K562 (cell line): ENCODE measurements around the gene RPLP2. TPM values are rescaled to one million over a fixed set of nuclear protein-coding genes. Genes with fewer than 3 reads are reported as not detected.

ENCODE experiments used
- ATF6 ChIP-seq: sonication (generic); formaldehyde crosslinking; IDR thresholded peaks from 2 replicates; pipeline ENCODE4 v1.4.0; 2020; ENCODE audit warnings: mild to moderate bottlenecking, missing genetic modification reagents
- BRF1 ChIP-seq: IDR thresholded peaks from 3 replicates; pipeline ENCODE4 v1.6.1; 2011; ENCODE audit warnings: borderline replicate concordance, mild to moderate bottlenecking; ENCODE audit not compliant: insufficient read length; ENCODE audit errors: extremely low read depth
- DMBX1 ChIP-seq: fragments of 250-450 bp; sonication (Bioruptor Pico); IDR thresholded peaks from 2 replicates; pipeline ENCODE4 v1.8.0; 2022; ENCODE audit warnings: inconsistent platforms, mild to moderate bottlenecking, moderate library complexity, borderline replicate concordance
- RERE ChIP-seq: sonication (generic); formaldehyde crosslinking; IDR thresholded peaks from 2 replicates; pipeline ENCODE4 v1.8.0; 2023; ENCODE audit warnings: missing genetic modification reagents, mild to moderate bottlenecking, borderline replicate concordance
- SRSF9 ChIP-seq: fragments of 200-400 bp; formaldehyde crosslinking; IDR thresholded peaks from 2 replicates; pipeline ENCODE4 v1.6.1; 2017; ENCODE audit warnings: low read depth, low read length, borderline replicate concordance
- ZBTB40 ChIP-seq, 2 experiments: fragments of 450-650 bp in 1 of 2; sonication (generic) in 1 of 2; formaldehyde crosslinking in 1 of 2; IDR thresholded peaks; 2 replicates each; pipeline versions ENCODE4 v1.7.1 to v1.9.0; 2016 to 2022; ENCODE audit warnings: inconsistent platforms in 1 of 2, mild to moderate bottlenecking in 1 of 2, missing genetic modification reagents in 1 of 2
- polyA plus RNA-seq, 8 experiments: library from polyadenylated mRNA; depleted of rRNA in 4 of 8; stranded (reverse) in 5 of 8; unstranded in 3 of 8; fragments of >200 nt; fragmentation: Nextera tagmentation in 2 of 8; fragmentation: Illumina TruSeq in 1 of 8; extraction: Ambion mirVana in 2 of 8; extraction: Trizol in 1 of 8; gene quantifications; 2 replicates each; pipeline versions ENCODE4 v1.2.1 to v1.2.3, GENCODE V29; 2011 to 2014; ENCODE audit warnings: inconsistent platforms in 1 of 8, missing spikeins in 1 of 8
- total RNA-seq, 7 experiments: library from RNA; depleted of rRNA in 6 of 7; stranded (reverse); fragments of >200 nt in 6 of 7; fragmentation: Illumina TruSeq in 2 of 7; extraction: Trizol in 2 of 7; gene quantifications; 2 replicates each; pipeline versions ENCODE4 v1.2.1 to v1.2.3, GENCODE V29; 2011 to 2021; ENCODE audit warnings: low replicate concordance in 1 of 7

Gene RPLP2
- total and polyA plus RNA-seq, 9 of the 15 experiments (the other 6 are each of a cell fraction or from before 2014, with no cell fraction given), result 528 to 3,807 (median 1,633) TPM

- no peak for TF ChIP-seq RERE
- TF ChIP-seq ATF6 (CRISPR knock-in tag), result no peak
- TF ChIP-seq BRF1, result no peak
- TF ChIP-seq ZBTB40 (IDR thresholded peaks at IDR 0.05), result no peak
- TF ChIP-seq ZBTB40 (CRISPR knock-in tag; IDR thresholded peaks at IDR 0.05), result no peak
- no peak for TF ChIP-seq SRSF9
- no peak for TF ChIP-seq DMBX1 (CRISPR knock-in tag)
These were observed 3.8 kb downstream of the RPLP2 start (continued) for GRCh38 chr11:813456-814096.
